Ascending aorta (tissue), 2 donors: ENCODE results near the gene BRDT. TPM values are rescaled to one million over a fixed set of nuclear protein-coding genes. Genes with fewer than 3 reads are reported as not detected.

Experiments used
- DNase-seq, 2 donors: peaks; one replicate each; pipeline ENCODE4 v3.0.0-alpha.2; 2019; ENCODE audit warnings: low spot score in 2 of 2
- H3K27ac ChIP-seq, 2 donors: fragments of 200-600 bp; sonication (generic); one replicate each; pipeline ENCODE4 v1.5.1; 2016 to 2017; ENCODE audit warnings: mild to moderate bottlenecking in 1 of 2
- H3K27me3 ChIP-seq: fragments of 200-600 bp; sonication (generic); one replicate; pipeline ENCODE4 v1.5.1; 2017
- H3K36me3 ChIP-seq, 2 donors: fragments of 200-600 bp; sonication (generic); one replicate each; pipeline ENCODE4 v1.5.1; 2016
- H3K4me1 ChIP-seq, 2 donors: fragments of 200-600 bp; sonication (generic); one replicate each; pipeline ENCODE4 v1.5.1; 2016 to 2017; ENCODE audit warnings: mild to moderate bottlenecking in 1 of 2
- H3K4me3 ChIP-seq, 2 donors: fragments of 200-600 bp; sonication (generic); one replicate each; pipeline ENCODE4 v1.5.1; 2016 to 2017; ENCODE audit warnings: mild to moderate bottlenecking in 1 of 2
- H3K9me3 ChIP-seq, 2 donors: fragments of 200-600 bp; sonication (generic); one replicate each; pipeline ENCODE4 v1.5.1; 2016
- intact Hi-C: fragments of 100-400 bp; cut with DNase I; formaldehyde crosslinking; loops from one replicate; pipeline ENCODE4 v1.15.1; 2023
- total RNA-seq: library from RNA; depleted of rRNA; stranded (reverse); fragments of >200 nt; gene quantifications from one replicate; pipeline ENCODE4 v1.1.0, GENCODE V29; 2016
- TF ChIP-seq, protein P1 (sequence below), 3 experiments: fragments of 200-600 bp in 2 of 3; fragments of 450-650 bp in 1 of 3; sonication (generic) in 2 of 3; IDR thresholded peaks; one replicate each; pipeline ENCODE4 v1.5.1; 2016 to 2019; ENCODE audit warnings: antibody characterized with exemption in 3 of 3, mild to moderate bottlenecking in 1 of 3, moderate library complexity in 1 of 3

BRDT gene
- total RNA-seq, 1 donor from 2014 or later: not detected

DNA sequence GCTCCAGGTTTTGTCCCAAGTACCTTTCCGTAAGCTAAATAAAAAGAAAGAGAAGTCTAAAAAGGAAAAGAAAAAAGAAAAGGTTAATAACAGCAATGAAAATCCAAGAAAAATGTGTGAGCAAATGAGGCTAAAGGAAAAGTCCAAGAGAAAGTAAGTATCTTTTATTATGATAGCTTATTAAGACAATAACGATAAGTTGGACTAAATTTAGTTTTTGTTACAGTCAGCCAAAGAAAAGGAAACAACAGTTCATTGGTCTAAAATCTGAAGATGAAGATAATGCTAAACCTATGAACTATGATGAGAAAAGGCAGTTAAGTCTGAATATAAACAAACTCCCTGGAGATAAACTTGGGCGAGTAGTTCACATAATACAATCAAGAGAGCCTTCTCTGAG is 31.5 kb downstream of the BRDT start:
- DNase-seq: no peak
- Histone ChIP-seq H3K4me3 (no peak overlapping the region), H3K4me1 (no peaks in the 10 kb centered on the region), H3K36me3 (no peaks in the 10 kb centered on the region), H3K9me3 (no peaks in the 10 kb centered on the region), H3K27me3 (no peaks in the 10 kb centered on the region), H3K27ac (no peak overlapping the region)
- intact Hi-C loops: no loop called here
- TF ChIP-seq, protein P1, sequence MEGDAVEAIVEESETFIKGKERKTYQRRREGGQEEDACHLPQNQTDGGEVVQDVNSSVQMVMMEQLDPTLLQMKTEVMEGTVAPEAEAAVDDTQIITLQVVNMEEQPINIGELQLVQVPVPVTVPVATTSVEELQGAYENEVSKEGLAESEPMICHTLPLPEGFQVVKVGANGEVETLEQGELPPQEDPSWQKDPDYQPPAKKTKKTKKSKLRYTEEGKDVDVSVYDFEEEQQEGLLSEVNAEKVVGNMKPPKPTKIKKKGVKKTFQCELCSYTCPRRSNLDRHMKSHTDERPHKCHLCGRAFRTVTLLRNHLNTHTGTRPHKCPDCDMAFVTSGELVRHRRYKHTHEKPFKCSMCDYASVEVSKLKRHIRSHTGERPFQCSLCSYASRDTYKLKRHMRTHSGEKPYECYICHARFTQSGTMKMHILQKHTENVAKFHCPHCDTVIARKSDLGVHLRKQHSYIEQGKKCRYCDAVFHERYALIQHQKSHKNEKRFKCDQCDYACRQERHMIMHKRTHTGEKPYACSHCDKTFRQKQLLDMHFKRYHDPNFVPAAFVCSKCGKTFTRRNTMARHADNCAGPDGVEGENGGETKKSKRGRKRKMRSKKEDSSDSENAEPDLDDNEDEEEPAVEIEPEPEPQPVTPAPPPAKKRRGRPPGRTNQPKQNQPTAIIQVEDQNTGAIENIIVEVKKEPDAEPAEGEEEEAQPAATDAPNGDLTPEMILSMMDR (IDR thresholded peaks at IDR 0.05): no peak

DNA sequence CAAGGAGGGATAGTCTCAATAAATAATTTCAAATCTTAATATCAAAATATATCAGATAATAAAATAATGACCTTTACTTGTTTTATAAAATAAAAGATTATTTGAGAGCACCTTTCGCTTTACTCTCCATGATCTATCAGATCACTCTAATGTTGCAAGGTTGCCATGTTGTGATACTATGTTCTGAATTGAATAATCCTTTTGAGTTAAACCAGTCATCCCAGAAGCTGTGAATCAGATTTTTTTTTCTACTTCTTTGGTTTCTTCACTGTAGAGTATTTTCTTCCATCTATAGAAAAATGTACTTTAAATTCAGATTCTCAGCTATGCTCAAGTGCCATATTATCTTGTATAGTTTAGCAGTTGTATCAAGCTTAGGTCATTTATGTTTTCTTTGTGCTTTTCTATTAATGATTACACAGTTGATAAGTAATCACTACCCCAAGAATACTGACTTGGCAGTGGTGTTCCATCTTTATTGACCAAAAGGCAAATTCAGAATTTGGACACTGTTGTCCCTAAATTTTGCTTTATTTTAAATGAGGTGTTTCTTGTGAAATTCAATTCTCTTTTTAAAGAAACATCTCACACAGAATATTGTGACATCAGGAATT is 32.9 kb downstream of the BRDT start:
- Histone ChIP-seq H3K27me3 (no peaks in the 10 kb centered on the region), H3K4me3 (no peak overlapping the region), H3K4me1 (no peaks in the 10 kb centered on the region), H3K27ac (no peak overlapping the region), H3K36me3 (no peaks in the 10 kb centered on the region), H3K9me3 (no peaks in the 10 kb centered on the region)
- TF ChIP-seq, protein P1 (IDR thresholded peaks at IDR 0.05): no peak
- intact Hi-C loops: no loop called here
- no peak for DNase-seq

DNA sequence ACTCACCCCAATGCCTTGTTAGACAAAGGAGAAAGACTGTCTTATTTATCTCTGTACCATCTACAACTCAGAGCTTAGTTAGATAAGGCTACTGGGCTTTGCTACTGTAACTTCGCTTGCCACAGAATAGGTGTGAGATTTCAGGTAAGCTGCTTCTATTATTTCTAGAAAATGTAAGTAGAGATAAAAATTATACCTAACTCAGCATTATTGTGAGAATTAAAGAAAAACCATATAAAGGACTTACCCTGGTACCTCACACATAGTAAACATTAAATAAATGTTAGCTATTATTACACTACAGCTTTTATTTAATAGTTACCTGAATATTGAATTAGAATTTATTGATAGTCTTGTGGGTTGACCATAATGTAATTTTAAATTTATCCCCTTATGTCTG is 44.1 kb downstream of the BRDT start:
- intact Hi-C loops: no loop called here
- TF ChIP-seq, protein P1 (IDR thresholded peaks at IDR 0.05): no peak
- no peaks in the 10 kb centered on the region for H3K9me3 ChIP-seq
- H3K27ac ChIP-seq: no peak overlapping the region
- no peak for DNase-seq
- no peaks in the 10 kb centered on the region for H3K27me3 ChIP-seq
- no peaks in the 10 kb centered on the region for H3K36me3 ChIP-seq
- no peaks in the 10 kb centered on the region for H3K4me1 ChIP-seq
- no peak overlapping the region for H3K4me3 ChIP-seq

DNA sequence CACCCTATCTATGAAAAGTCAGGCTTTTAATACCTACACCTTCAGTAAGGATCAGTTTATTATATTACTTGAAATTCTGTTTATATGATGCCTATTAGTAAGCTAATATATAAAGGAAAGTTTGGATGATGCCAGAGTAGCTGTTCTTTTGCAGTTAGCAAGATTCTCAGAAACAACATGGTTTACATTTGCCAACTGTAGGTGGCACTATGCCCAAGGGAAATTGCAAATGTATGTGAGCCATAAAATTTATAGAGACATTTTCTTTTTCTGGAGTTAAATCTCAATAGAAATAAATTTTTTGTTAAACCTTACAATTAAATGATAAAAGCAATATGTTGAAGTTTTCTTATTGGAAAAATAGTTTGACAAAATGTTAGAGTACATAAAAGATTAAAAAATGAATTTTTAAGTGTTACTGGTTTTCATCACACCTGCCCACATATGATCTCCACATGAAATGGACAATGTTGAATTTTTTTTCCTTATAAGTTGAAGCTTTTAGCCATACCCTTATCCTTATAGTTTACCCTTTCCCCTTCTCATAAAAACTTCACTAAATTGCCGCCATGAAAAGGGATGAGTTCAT is 48.5 kb downstream of the BRDT start:
- no peaks in the 10 kb centered on the region for H3K4me1 ChIP-seq
- intact Hi-C loops: no loop called here

DNA sequence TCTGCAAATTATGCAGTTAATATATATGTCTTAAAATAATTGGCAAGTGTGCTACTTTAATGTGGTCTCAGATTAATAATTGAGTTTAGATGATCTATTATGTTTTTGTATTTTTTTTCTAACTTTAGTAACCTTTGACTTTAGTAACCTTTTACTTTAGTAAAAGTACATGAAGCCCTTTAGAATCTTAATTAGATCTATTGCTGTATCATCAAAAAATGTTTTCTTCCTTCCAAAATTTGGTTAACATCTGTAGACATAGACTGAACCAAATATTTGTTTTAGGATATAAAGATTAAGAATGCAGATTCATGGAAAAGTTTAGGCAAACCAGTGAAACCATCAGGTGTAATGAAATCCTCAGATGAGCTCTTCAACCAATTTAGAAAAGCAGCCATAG is 54.9 kb downstream of the BRDT start:
- Histone ChIP-seq H3K36me3 (no peaks in the 10 kb centered on the region), H3K4me3 (no peak overlapping the region), H3K9me3 (no peaks in the 10 kb centered on the region), H3K27ac (no peak overlapping the region), H3K4me1 (no peaks in the 10 kb centered on the region), H3K27me3 (no peaks in the 10 kb centered on the region)
- TF ChIP-seq, protein P1 (IDR thresholded peaks at IDR 0.05): no peak
- intact Hi-C loops: no loop called here
- no peak for DNase-seq

More for the DNA sequence above, 48.5 kb downstream of the BRDT start:
- Histone ChIP-seq H3K36me3 (no peaks in the 10 kb centered on the region), H3K27ac (no peak overlapping the region), H3K9me3 (no peaks in the 10 kb centered on the region), H3K27me3 (no peaks in the 10 kb centered on the region), H3K4me3 (no peak overlapping the region)
- TF ChIP-seq, protein P1 (IDR thresholded peaks at IDR 0.05): peak in 2 of 3 experiments; percentile 6 to 25
- DNase-seq: no peak
